Vagina (tissue), 2 donors: ENCODE measurements around the gene IFNL2.
"Not testable (repeated sequence)": the region's sequence is repeated elsewhere in the genome, so short reads cannot be mapped to it uniquely, and the experiment has no call there.

Experiments used
- CTCF ChIP-seq, 3 experiments: fragments of 450-650 bp in 2 of 3; fragments of 200-600 bp in 1 of 3; sonication (generic) in 1 of 3; IDR thresholded peaks; one replicate each; pipeline ENCODE4 v1.5.1; 2017 to 2019; ENCODE audit warnings: antibody characterized with exemption in 3 of 3, mild to moderate bottlenecking in 2 of 3, moderate library complexity in 2 of 3
- POLR2A ChIP-seq, 2 donors: fragments of 450-650 bp; IDR thresholded peaks; one replicate each; pipeline ENCODE4 v1.6.1; 2017; ENCODE audit warnings: antibody characterized with exemption in 2 of 2, mild to moderate bottlenecking in 2 of 2, moderate library complexity in 2 of 2
- POLR2AphosphoS5 ChIP-seq, 2 donors: sonication (generic); formaldehyde crosslinking; IDR thresholded peaks; one replicate each; pipeline ENCODE4 v1.9.0; 2017; ENCODE audit warnings: antibody characterized with exemption in 2 of 2, mild to moderate bottlenecking in 2 of 2, low read depth in 1 of 2; ENCODE audit not compliant: insufficient read depth in 1 of 2

- TF ChIP-seq CTCF (IDR thresholded peaks at IDR 0.05); POLR2A (IDR thresholded peaks at IDR 0.05); POLR2AphosphoS5 (IDR thresholded peaks at IDR 0.05; ENCODE audit: insufficient read depth in 1 of 2, low read depth in 1 of 2): not testable (repeated sequence)
Measured at GRCh38 chr19:39309305-39309670, 41.1 kb downstream of the IFNL2 start.
